ENCODE data around the gene PLPPR5.

The PLPPR5 gene

GRCh38 chr1:98865796-98866195 lies 138.9 kb downstream of the PLPPR5 start:
- Mint-ChIP-seq H3K4me3 (no peak overlapping the region), H3K36me3 (no peaks in the 10 kb centered on the region), H3K4me1 (peaks cover 4% of the 10 kb centered on the region), H3K9me3 (peaks cover 2% of the 10 kb centered on the region), H3K27ac (no peak overlapping the region)
- ATAC-seq (no peak), DNase-seq (ENCODE audit: low spot score in 2 of 2) (no peak)

- H3K9me3 Mint-ChIP-seq = no peaks in the 10 kb centered on the region
These were observed 144.3 kb downstream of the PLPPR5 start for GRCh38 chr1:98860329-98860728.

GRCh38 chr1:98854137-98854536 lies 150.5 kb downstream of the PLPPR5 start:
- DNase-seq (ENCODE audit: low spot score in 2 of 2) (no peak), ATAC-seq (peak; percentile 57)
- Mint-ChIP-seq H3K9me3 (no peaks in the 10 kb centered on the region), H3K36me3 (no peaks in the 10 kb centered on the region), H3K4me3 (no peak overlapping the region), H3K27ac (no peak overlapping the region), H3K4me1 (peaks cover 13% of the 10 kb centered on the region)

More at GRCh38 chr1:98860329-98860728, 144.3 kb downstream of the PLPPR5 start:
- Mint-ChIP-seq H3K4me3 (no peak overlapping the region), H3K27ac (no peak overlapping the region), H3K4me1 (no peaks in the 10 kb centered on the region), H3K36me3 (no peaks in the 10 kb centered on the region)
- ATAC-seq (no peak), DNase-seq (ENCODE audit: low spot score in 2 of 2) (no peak)

- no peak for ATAC-seq
- peaks cover 13% of the 10 kb centered on the region for H3K4me1 Mint-ChIP-seq
- DNase-seq (ENCODE audit: low spot score in 2 of 2) = no peak
- H3K27ac Mint-ChIP-seq = no peak overlapping the region
- no peaks in the 10 kb centered on the region for H3K36me3 Mint-ChIP-seq
- H3K9me3 Mint-ChIP-seq = no peaks in the 10 kb centered on the region
- H3K4me3 Mint-ChIP-seq = no peak overlapping the region
These were observed 154.6 kb downstream of the PLPPR5 start for GRCh38 chr1:98849969-98850636.

- Mint-ChIP-seq H3K27ac (no peak overlapping the region), H3K4me1 (no peaks in the 10 kb centered on the region), H3K4me3 (no peak overlapping the region), H3K36me3 (no peaks in the 10 kb centered on the region), H3K9me3 (no peaks in the 10 kb centered on the region)
- no peak for DNase-seq (ENCODE audit: low spot score in 2 of 2)
- no peak for ATAC-seq
These were observed 162.4 kb downstream of the PLPPR5 start for GRCh38 chr1:98842241-98842640.
